Measurements from ENCODE around the gene TADA3.
"Not testable (repeated sequence)": the region's sequence is repeated elsewhere in the genome, so short reads cannot be mapped to it uniquely, and the experiment has no call there.

TADA3 gene

DNA sequence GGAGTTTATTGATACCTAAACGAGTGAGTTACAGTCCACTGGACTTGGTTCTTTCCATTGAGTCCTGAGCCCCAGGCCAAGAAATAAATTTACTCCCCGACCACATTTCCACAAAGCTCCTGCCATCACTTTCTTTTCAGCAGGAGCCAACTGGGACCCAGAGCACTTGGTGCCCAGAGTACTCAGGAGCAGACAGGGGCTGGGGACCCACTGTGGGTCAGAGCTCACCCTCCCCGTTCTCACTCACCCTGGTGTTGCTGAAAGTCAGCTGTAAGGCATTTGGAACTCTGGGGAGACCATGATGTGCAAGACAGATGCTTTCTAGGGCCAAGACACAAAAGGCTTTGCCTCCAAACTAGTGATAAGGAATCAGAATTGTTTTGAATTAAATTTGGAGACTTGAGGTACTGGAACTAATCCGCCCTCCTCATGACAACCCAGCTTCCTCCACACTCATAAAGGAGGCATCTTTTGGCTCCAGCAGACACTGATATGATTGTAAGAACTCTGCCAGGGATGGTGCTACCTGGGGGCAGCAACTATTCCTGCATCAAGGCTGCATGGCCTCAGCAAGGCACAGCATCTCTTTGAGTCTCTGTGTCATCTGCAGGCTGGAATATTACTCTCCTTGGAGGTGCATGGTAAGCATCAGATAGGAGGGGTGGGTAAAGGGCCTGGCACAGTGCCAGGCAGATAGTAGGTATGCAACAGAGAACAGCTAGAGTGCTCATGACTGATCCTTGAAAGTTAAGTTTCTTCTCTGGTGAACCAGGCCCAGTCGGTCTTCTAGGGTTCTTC is 15.2 kb downstream of the TADA3 start:
- TF ChIP-seq, protein P1, sequence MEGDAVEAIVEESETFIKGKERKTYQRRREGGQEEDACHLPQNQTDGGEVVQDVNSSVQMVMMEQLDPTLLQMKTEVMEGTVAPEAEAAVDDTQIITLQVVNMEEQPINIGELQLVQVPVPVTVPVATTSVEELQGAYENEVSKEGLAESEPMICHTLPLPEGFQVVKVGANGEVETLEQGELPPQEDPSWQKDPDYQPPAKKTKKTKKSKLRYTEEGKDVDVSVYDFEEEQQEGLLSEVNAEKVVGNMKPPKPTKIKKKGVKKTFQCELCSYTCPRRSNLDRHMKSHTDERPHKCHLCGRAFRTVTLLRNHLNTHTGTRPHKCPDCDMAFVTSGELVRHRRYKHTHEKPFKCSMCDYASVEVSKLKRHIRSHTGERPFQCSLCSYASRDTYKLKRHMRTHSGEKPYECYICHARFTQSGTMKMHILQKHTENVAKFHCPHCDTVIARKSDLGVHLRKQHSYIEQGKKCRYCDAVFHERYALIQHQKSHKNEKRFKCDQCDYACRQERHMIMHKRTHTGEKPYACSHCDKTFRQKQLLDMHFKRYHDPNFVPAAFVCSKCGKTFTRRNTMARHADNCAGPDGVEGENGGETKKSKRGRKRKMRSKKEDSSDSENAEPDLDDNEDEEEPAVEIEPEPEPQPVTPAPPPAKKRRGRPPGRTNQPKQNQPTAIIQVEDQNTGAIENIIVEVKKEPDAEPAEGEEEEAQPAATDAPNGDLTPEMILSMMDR (IDR thresholded peaks at IDR 0.05; ENCODE audit: low read depth, low read length): no peak
- DNase-seq (ENCODE audit: low read depth, low spot score): no peak
- in situ Hi-C loops (cut with HindIII; ENCODE audit: low sequenced_read_pairs): no loop called here
- no peak overlapping the region for H3K4me3 ChIP-seq (ENCODE audit: low read depth, low read length)

DNA sequence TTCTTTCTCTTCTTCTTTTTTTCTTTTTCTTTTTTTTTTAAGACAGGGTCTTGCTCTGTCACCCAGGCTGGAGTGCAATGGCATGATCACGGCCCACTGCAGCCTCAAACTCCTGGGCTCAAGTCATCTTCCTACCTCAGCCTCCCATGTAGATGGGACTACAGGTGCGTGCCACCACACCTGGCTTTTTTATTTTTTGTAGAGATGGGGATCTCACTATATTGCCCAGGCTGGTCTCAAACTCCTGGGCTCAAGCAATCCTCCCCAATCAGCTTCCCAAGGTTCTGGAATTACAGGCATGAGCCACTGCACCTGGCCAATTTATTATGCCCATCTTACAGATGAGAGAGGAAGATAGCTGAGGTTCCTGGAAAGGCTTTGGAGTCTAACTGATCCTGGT is 21.3 kb downstream of the TADA3 start:
- DNase-seq (ENCODE audit: low read depth, low spot score); in situ Hi-C loops (cut with HindIII; ENCODE audit: low sequenced_read_pairs); H3K4me3 ChIP-seq (ENCODE audit: low read depth, low read length): not testable (repeated sequence)

DNA sequence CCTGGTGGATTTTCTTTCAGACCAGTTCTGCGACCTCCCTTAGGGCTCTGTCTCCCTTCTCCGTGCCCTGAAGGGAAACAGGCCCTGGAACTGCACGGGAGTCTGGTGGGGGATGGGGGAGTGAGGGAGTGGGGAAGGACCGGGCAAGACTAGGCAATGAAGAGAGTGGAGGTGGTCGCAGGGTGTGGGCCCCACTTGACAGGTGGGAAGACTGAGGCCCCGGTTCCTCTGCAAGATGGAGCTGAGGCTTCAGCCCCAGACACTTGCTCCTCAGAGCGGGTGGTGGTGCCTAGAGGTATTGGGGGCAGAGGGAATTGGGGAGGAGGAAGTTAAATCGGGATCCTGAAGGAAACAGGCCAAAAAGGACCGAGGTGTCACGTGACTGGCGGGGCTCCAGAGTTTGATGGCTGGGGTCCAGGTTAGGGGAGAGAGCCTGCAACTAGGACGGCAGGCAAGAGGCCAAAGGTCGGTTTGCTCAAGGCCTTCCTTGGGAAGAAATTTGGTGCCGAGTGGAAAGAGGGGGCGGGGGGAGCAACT is 21.9 kb downstream of the TADA3 start:
- in situ Hi-C loops (cut with HindIII; ENCODE audit: low sequenced_read_pairs): no loop called here
- DNase-seq (ENCODE audit: low read depth, low spot score): no peak
- peak overlapping the region; percentile 62 for H3K4me3 ChIP-seq (ENCODE audit: low read depth, low read length)
- TF ChIP-seq, protein P1 (IDR thresholded peaks at IDR 0.05; ENCODE audit: low read depth, low read length): no peak

DNA sequence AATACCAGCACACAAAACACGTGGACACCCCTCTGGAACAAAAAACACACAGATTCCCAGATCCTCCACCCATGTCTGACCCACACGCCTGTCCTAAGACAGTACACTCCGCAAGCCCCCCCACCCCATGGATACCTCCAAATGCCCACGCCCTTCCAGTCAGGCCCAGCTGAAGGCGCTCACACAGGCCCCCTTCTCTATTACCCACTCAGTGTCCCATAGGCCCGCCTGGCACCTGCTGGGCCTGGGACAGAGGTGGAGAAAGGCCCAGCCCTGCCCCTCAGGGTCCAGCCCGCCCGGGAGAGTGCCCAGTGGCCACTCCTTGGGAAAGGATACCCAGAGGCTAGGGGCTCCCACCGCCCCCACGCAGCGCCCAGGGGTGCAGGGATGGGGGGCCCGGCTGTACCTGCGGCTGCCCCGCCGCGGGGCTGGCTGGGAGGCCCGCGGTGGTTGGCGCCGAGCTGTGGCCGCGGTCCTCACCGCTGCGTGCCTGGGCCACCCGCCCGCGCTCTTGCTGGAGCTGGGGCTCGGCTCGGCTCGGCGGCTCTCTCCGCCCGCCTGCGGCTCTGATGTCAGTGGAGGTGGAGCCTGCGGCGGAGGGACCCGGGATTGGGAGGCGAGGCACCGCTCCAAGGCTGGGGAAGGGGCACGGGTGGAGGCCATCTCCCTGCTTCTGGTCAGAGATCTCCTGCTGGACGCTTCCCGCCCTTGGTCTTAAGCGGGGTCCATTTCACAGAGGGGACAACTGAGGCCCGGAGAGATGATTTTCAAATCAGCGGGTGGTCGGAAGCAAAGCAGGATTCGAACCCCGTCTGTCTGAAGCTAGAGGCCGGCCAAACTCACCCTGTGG is 22.6 kb downstream of the TADA3 start, which contains the start of gene CAMK1:
Gene CAMK1 (minus strand): TSS at position 522 of the 850 bp plus-strand sequence. CDS start 2,198 bp downstream, outside the sequence.
- in situ Hi-C loops (cut with HindIII; ENCODE audit: low sequenced_read_pairs): no loop called here
- peak within 1 kb of the TSS; percentile 62 for H3K4me3 ChIP-seq (ENCODE audit: low read depth, low read length)
- TF ChIP-seq, protein P1 (IDR thresholded peaks at IDR 0.05; ENCODE audit: low read depth, low read length): no peak
- peak; percentile 71 for DNase-seq (ENCODE audit: low read depth, low spot score)

DNA sequence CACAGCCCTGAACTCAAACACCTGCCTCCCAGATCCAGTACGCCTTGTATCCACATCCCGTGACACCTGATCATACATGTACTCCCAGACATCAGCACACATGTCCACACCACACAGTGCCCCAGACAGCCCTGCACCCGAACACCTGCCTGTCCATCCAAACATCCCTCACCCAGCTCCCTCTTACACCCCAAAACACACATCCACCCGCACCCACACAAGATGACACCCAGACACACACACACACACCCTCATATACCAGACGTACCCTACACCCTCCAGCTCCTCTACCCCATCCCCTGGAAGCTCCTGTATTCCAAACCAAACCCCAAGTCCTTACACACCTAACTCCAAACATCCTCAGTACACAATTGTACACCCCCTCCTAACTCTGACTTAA is 23.3 kb downstream of the TADA3 start:
- in situ Hi-C loops (cut with HindIII; ENCODE audit: low sequenced_read_pairs): no loop called here
- TF ChIP-seq, protein P1 (IDR thresholded peaks at IDR 0.05; ENCODE audit: low read depth, low read length): no peak
- peak overlapping the region; percentile 62 for H3K4me3 ChIP-seq (ENCODE audit: low read depth, low read length)
- no peak for DNase-seq (ENCODE audit: low read depth, low spot score)

DNA sequence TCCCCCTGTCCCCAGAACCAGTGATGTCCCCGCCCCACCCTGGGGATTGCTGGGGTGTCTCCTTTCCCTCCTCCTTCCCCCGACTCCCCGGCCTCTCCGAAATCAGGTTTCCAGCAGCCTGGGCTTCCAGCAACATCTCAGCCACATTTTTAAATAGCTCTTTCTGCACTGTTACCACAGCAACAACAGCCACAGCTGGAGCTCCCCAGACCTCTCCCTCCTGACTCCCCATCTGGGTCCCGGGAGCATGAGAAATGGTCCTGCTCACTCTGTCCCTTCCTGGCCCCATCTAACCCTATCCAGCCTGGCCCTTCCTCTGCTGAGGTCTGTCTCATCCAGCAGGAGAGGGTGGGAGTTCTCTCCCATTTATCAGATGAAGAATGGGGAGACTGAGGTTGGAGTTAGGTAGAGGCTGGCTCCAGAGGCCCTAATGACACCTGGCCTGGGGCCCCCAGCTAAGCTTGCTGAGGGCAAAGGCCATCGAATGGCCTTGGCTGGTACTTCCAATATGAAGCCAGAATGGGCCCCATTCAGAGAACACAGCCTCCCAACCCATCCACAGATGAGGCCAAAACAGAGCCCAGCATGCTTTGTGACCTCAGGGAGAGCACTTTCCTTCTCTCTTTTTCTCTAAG is 24.0 kb downstream of the TADA3 start:
- TF ChIP-seq, protein P1 (IDR thresholded peaks at IDR 0.05; ENCODE audit: low read depth, low read length): no peak
- in situ Hi-C loops (cut with HindIII; ENCODE audit: low sequenced_read_pairs): no loop called here
- DNase-seq (ENCODE audit: low read depth, low spot score): no peak
- no peak overlapping the region for H3K4me3 ChIP-seq (ENCODE audit: low read depth, low read length)
